Ovary (tissue), 3 donors: ENCODE results near the gene PXN.

Experiments used
- POLR2A ChIP-seq: fragments of 450-650 bp; IDR thresholded peaks from one replicate; pipeline ENCODE4 v1.6.1; 2017; ENCODE audit warnings: antibody characterized with exemption, mild to moderate bottlenecking, moderate library complexity
- TF ChIP-seq, protein P1 (sequence below), 3 donors: fragments of 450-650 bp in 2 of 3; fragments of 200-600 bp in 1 of 3; IDR thresholded peaks; one replicate each; pipeline versions ENCODE4 v1.5.1 to v1.8.0; 2016 to 2022; ENCODE audit warnings: antibody characterized with exemption in 3 of 3, mild to moderate bottlenecking in 1 of 3
- donor health status: DM: no; HTN: no; CAD: no.

GRCh38 chr12:120260607-120261006, 4.9 kb downstream of the PXN start:
- TF ChIP-seq POLR2A = no peak
- TF ChIP-seq, protein P1, sequence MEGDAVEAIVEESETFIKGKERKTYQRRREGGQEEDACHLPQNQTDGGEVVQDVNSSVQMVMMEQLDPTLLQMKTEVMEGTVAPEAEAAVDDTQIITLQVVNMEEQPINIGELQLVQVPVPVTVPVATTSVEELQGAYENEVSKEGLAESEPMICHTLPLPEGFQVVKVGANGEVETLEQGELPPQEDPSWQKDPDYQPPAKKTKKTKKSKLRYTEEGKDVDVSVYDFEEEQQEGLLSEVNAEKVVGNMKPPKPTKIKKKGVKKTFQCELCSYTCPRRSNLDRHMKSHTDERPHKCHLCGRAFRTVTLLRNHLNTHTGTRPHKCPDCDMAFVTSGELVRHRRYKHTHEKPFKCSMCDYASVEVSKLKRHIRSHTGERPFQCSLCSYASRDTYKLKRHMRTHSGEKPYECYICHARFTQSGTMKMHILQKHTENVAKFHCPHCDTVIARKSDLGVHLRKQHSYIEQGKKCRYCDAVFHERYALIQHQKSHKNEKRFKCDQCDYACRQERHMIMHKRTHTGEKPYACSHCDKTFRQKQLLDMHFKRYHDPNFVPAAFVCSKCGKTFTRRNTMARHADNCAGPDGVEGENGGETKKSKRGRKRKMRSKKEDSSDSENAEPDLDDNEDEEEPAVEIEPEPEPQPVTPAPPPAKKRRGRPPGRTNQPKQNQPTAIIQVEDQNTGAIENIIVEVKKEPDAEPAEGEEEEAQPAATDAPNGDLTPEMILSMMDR (IDR thresholded peaks at IDR 0.05) = no peak
